Neural progenitor cell (in vitro differentiated cells): ENCODE measurements around the gene SSTR3. TPM values are rescaled to one million over a fixed set of nuclear protein-coding genes. Genes with fewer than 3 reads are reported as not detected.
A peak's percentile ranks its signal among the peaks of the same experiment; 100 is the strongest.

Experiments
- DNase-seq: peaks from one replicate; pipeline ENCODE4 v3.0.0-alpha.2; 2016; ENCODE audit warnings: low spot score
- H2AFZ ChIP-seq: fragments of 200-600 bp; sonication (generic); replicated peaks from 2 replicates; pipeline ENCODE4 v1.6.1; 2016; ENCODE audit warnings: antibody characterized with exemption
- H3F3A ChIP-seq: fragments of 200-600 bp; sonication (generic); 2 replicates; pipeline ENCODE4 v1.6.1; 2016; ENCODE audit warnings: antibody characterized with exemption, low read depth
- H3K27ac ChIP-seq: fragments of 200-600 bp; sonication (generic); 2 replicates; pipeline ENCODE4 v1.5.1; 2016; ENCODE audit warnings: mild to moderate bottlenecking
- H3K27me3 ChIP-seq: fragments of 200-600 bp; sonication (generic); 2 replicates; pipeline ENCODE4 v1.6.1; 2016; ENCODE audit warnings: mild to moderate bottlenecking, moderate library complexity
- H3K36me3 ChIP-seq: fragments of 200-600 bp; sonication (generic); 2 replicates; pipeline ENCODE4 v1.5.1; 2016
- H3K4me1 ChIP-seq: fragments of 200-600 bp; sonication (generic); 2 replicates; pipeline ENCODE4 v1.6.1; 2016; ENCODE audit warnings: mixed run types
- H3K4me2 ChIP-seq: fragments of 200-600 bp; sonication (generic); 2 replicates; pipeline ENCODE4 v1.6.1; 2016
- H3K4me3 ChIP-seq: fragments of 200-600 bp; sonication (generic); 2 replicates; pipeline ENCODE4 v1.5.1; 2016
- H3K79me2 ChIP-seq: fragments of 200-600 bp; sonication (generic); 2 replicates; pipeline ENCODE4 v1.6.1; 2016; ENCODE audit warnings: low read depth
- H3K9ac ChIP-seq: fragments of 200-600 bp; sonication (generic); 2 replicates; pipeline ENCODE4 v1.6.1; 2016
- H3K9me3 ChIP-seq: fragments of 200-600 bp; sonication (generic); 2 replicates; pipeline ENCODE4 v1.5.1; 2016; ENCODE audit warnings: low read depth
- H4K20me1 ChIP-seq: fragments of 200-600 bp; sonication (generic); 2 replicates; pipeline ENCODE4 v1.6.1; 2016; ENCODE audit warnings: low read depth
- H3K27ac Mint-ChIP-seq: 3 replicates; pipeline ENCODE4 v1.8.0; 2021; ENCODE audit warnings: mixed read lengths
- H3K27me3 Mint-ChIP-seq: 2 replicates; pipeline ENCODE4 v1.8.0; 2022; ENCODE audit warnings: low read depth, mild to moderate bottlenecking, inconsistent platforms, moderate library complexity, mixed read lengths; ENCODE audit not compliant: insufficient read depth
- H3K36me3 Mint-ChIP-seq: 3 replicates; pipeline ENCODE4 v1.8.0; 2021; ENCODE audit warnings: mixed read lengths
- H3K4me1 Mint-ChIP-seq: 3 replicates; pipeline ENCODE4 v1.8.0; 2021; ENCODE audit warnings: mixed read lengths
- H3K4me3 Mint-ChIP-seq: 3 replicates; pipeline ENCODE4 v1.8.0; 2021; ENCODE audit warnings: mild to moderate bottlenecking, moderate library complexity, mixed read lengths
- H3K9me3 Mint-ChIP-seq: 3 replicates; pipeline ENCODE4 v1.8.0; 2020; ENCODE audit warnings: mixed read lengths
- EZH2 ChIP-seq: fragments of 200-600 bp; sonication (generic); IDR thresholded peaks from 2 replicates; pipeline ENCODE4 v1.6.1; 2017; ENCODE audit warnings: antibody characterized with exemption, mild to moderate bottlenecking, moderate library complexity
- EZH2phosphoT487 ChIP-seq: fragments of 200-600 bp; sonication (generic); IDR thresholded peaks from 2 replicates; pipeline ENCODE4 v1.6.1; 2017; ENCODE audit warnings: antibody characterized with exemption
- total RNA-seq: library from RNA; depleted of rRNA; stranded (reverse); fragments of >200 nt; gene quantifications from 2 replicates; pipeline ENCODE4 v1.2.3, GENCODE V29; 2015; ENCODE audit warnings: low replicate concordance
- TF ChIP-seq, protein P1 (sequence below): fragments of 200-600 bp; sonication (generic); IDR thresholded peaks from 2 replicates; pipeline ENCODE4 v1.5.1; 2017; ENCODE audit warnings: antibody characterized with exemption, mild to moderate bottlenecking

Gene SSTR3
- total RNA-seq, 1 donor from 2014 or later = 0.19 TPM

DNA sequence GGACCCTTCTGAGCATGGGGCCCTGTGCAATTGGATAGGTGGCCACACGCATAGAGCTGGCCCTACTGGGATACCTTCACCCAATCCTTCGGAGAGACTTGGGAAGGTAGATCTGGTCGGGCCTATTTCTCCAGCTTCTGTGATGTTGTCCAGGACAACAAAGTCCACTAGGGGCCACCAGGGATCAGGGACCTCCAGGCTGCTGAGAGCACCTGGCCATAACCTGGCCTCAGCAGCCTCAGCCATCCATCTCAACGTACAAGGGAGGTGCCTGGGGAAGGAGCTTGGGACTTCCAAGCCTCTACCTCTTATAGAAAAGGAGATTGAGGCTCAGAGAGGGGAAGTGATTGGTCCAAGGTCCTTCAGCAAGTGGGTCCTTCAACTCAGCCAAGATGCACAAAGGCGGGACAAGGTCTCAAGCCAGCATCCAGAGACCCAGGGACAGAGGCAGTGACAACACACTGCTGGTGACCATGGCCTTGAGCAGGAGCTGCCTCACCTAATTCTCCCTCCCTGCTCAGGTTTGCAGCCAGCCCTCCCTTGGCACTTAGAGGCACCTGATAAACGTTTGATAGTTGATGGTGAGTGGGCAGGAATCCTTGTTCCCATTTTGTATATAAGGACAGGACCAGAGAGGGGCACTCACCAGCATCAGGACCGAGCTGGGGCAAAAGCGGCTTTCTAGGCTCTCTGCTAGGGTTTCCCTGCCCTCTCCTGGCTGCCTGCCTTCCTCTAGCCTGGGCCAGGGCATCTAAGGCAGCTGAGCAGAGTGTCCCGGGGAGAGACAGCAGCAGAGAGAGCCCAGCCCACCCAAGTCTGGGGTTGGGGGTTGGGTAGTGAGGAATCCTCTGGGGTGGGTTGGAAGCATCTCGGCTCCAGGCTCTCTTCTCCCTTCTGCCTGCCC lies 27.3 kb upstream of the SSTR3 start:
- Histone ChIP-seq H3K4me1 (peaks cover 3% of the 10 kb centered on the region), H3K9me3 (no peaks in the 10 kb centered on the region), H3K4me2 (no peak overlapping the region), H2AFZ (no peak overlapping the region), H4K20me1 (no peaks in the 10 kb centered on the region), H3K27me3 (no peaks in the 10 kb centered on the region), H3F3A (no peaks in the 10 kb centered on the region), H3K27ac (no peak overlapping the region), H3K4me3 (no peak overlapping the region), H3K79me2 (no peaks in the 10 kb centered on the region), H3K36me3 (no peaks in the 10 kb centered on the region), H3K9ac (no peak overlapping the region)
- Mint-ChIP-seq H3K27me3 (peaks cover 13% of the 10 kb centered on the region), H3K4me1 (peaks cover 19% of the 10 kb centered on the region), H3K36me3 (no peaks in the 10 kb centered on the region), H3K9me3 (no peaks in the 10 kb centered on the region), H3K27ac (no peak overlapping the region), H3K4me3 (no peak overlapping the region)
- no peak for DNase-seq
- TF ChIP-seq EZH2phosphoT487 = no peak
- TF ChIP-seq EZH2 = no peak
- TF ChIP-seq, protein P1, sequence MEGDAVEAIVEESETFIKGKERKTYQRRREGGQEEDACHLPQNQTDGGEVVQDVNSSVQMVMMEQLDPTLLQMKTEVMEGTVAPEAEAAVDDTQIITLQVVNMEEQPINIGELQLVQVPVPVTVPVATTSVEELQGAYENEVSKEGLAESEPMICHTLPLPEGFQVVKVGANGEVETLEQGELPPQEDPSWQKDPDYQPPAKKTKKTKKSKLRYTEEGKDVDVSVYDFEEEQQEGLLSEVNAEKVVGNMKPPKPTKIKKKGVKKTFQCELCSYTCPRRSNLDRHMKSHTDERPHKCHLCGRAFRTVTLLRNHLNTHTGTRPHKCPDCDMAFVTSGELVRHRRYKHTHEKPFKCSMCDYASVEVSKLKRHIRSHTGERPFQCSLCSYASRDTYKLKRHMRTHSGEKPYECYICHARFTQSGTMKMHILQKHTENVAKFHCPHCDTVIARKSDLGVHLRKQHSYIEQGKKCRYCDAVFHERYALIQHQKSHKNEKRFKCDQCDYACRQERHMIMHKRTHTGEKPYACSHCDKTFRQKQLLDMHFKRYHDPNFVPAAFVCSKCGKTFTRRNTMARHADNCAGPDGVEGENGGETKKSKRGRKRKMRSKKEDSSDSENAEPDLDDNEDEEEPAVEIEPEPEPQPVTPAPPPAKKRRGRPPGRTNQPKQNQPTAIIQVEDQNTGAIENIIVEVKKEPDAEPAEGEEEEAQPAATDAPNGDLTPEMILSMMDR = no peak

DNA sequence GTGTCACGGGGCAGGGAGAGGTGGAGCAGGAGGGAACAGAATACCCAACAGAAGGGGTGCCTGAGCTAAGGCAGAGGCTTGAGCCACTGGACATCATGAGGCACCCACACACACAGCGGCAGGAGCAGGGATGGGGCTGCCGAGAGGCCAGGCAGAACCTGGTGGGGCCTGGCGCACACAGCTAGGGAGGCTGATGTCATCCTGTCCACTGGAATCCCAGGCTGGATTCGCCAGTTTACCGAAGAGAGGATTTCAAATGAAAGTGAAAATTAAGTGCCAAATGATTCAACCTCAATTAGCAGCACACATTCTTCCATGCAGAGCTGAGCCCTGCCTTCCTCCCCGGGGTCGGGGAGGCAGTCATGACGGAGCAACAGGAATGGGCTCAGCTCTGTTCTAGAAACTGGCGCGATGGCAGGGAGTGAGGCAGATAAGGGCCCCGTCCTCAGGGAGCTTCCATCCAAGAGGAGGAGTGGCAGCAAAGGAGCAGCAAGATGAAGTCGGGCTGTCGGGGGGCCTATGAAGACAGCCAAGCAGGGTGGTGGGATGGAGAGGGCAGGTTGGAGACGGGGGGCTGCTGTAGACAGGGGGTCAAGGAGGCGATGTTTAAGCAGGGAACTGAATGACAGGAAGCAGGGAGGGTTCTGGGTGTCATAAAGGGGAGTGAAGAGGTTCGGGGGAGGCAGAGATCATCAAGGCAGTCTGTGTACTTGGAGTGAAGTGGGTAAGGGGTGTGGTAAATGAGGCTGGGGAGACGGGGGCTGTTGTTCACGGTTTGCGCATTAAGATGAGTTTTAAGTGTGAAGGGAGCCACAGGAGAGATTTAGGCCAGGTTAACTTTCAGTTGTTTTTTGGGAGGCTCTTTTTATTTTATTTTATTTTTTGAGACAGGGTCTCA lies 25.3 kb upstream of the SSTR3 start:
- no peak for DNase-seq
- Histone ChIP-seq H3K36me3 (no peaks in the 10 kb centered on the region), H3K27ac (no peak overlapping the region), H3K9me3 (no peaks in the 10 kb centered on the region), H3K27me3 (no peaks in the 10 kb centered on the region), H2AFZ (no peak overlapping the region), H3F3A (no peaks in the 10 kb centered on the region), H3K4me3 (no peak overlapping the region), H3K4me1 (peaks cover 2% of the 10 kb centered on the region), H3K79me2 (no peaks in the 10 kb centered on the region), H4K20me1 (no peaks in the 10 kb centered on the region), H3K4me2 (no peak overlapping the region), H3K9ac (no peak overlapping the region)
- Mint-ChIP-seq H3K9me3 (no peaks in the 10 kb centered on the region), H3K27me3 (peaks cover 14% of the 10 kb centered on the region), H3K36me3 (no peaks in the 10 kb centered on the region), H3K4me3 (no peak overlapping the region), H3K27ac (peak overlapping the region; percentile 16), H3K4me1 (peaks cover 18% of the 10 kb centered on the region)
- TF ChIP-seq EZH2phosphoT487 (no peak), EZH2 (no peak)
- TF ChIP-seq, protein P1 = no peak

DNA sequence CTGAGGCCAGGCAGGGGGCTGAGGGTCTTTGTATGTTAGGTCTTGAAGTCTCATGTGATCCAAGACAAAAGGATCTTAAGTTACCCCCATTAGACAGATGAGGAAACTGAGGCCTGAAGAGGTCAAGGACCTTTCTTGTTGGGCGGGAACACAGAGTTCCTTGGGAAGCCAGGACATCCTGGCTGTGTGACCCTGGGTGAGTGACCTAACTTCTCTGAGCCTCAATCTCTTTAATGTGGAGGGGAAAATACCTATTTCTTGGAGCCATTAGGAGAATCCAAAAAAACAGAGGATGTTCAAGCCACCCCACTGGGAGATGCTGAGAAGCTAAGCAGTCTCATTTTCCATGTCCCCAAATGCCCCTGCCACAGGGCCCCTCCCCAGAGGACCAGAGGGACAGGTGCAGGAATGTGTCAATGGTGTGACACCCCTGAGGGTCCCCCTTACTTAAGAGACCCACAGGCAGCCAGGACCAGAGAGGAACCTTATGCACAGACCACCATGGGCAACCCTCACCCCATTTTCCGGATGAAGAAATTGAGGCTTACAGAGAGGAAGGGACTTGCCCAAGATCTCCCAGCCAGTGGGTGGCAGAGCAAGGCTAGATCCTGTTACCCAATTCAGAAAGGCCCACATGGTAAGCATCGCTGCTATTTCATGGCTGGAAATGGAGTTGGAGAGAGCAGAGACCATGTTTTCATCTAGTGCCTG lies 23.8 kb upstream of the SSTR3 start:
- Mint-ChIP-seq H3K36me3 (no peaks in the 10 kb centered on the region), H3K4me1 (peaks cover 14% of the 10 kb centered on the region), H3K4me3 (no peak overlapping the region), H3K9me3 (no peaks in the 10 kb centered on the region), H3K27ac (peak overlapping the region; percentile 42), H3K27me3 (peaks cover 11% of the 10 kb centered on the region)
- Histone ChIP-seq H2AFZ (no peak overlapping the region), H3K4me2 (no peak overlapping the region), H3K27ac (no peak overlapping the region), H3K4me3 (no peak overlapping the region), H3K9ac (no peak overlapping the region), H3K4me1 (no peaks in the 10 kb centered on the region), H3K79me2 (no peaks in the 10 kb centered on the region), H3K27me3 (no peaks in the 10 kb centered on the region), H4K20me1 (no peaks in the 10 kb centered on the region), H3F3A (no peaks in the 10 kb centered on the region), H3K9me3 (no peaks in the 10 kb centered on the region), H3K36me3 (no peaks in the 10 kb centered on the region)
- DNase-seq = no peak
- no peak for TF ChIP-seq EZH2phosphoT487
- TF ChIP-seq, protein P1 = no peak
- no peak for TF ChIP-seq EZH2
